ENCODE data around the gene ZNHIT2.

The ZNHIT2 gene

DNA sequence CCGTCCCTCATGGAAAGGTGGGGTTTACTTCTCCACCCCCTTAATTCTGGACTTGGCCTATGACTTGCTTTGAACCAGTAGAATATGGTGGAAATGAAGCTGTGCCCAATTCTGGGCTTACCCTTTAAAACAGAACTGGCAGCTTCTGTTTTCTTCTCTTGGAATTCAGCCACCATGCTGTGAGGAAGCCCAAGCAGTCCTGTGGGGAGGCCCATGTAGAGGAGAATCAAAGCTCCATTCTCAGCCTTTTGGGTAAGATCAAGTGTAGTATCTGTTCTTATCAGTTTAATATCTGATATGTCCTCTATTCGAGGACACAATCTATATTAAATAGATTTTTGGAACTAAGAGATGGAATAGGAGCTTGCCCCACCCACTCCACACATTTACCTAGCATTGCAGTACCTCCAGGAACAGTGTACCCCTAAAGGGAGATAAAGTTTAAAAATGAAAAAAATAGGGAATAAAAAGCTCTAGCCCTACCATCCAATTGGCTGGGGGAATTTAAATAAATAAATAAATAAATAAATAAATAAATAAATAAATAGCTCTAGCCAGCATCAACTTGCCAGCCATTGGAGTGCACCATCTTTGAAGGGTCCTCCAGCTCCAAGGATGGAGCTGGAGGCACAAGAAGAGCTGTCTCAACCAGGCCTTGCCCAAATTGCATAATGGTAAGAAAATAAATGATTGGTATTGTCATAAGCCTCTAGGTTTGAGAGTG, 30.0 kb upstream of the ZNHIT2 start:
- no peaks in the 10 kb centered on the region for H4K20me1 ChIP-seq (ENCODE audit: insufficient read depth, low read length)
- no peaks in the 10 kb centered on the region for H3K9me3 ChIP-seq (ENCODE audit: insufficient read depth, low read length)
- no peak overlapping the region for H2AFZ ChIP-seq (ENCODE audit: low read depth, low read length)
- no peaks in the 10 kb centered on the region for H3K36me3 ChIP-seq (replicated peaks; ENCODE audit: low read depth, low read length)
- no peak overlapping the region for H3K4me3 ChIP-seq (ENCODE audit: low read length)
- H3K9ac ChIP-seq (ENCODE audit: low read length): no peak overlapping the region
- H3K79me2 ChIP-seq (ENCODE audit: low read length): no peaks in the 10 kb centered on the region
- H3K27me3 ChIP-seq (ENCODE audit: low read depth, low read length): no peaks in the 10 kb centered on the region
- no peak overlapping the region for H3K4me2 ChIP-seq (ENCODE audit: low read length)
- H3K4me1 ChIP-seq (ENCODE audit: low read length): peaks cover 27% of the 10 kb centered on the region
- H3K27ac ChIP-seq (ENCODE audit: low read length): no peak overlapping the region
- TF ChIP-seq EZH2phosphoT487 (IDR thresholded peaks at IDR 0.05; ENCODE audit: low read depth): no peak
- TF ChIP-seq, protein P1, sequence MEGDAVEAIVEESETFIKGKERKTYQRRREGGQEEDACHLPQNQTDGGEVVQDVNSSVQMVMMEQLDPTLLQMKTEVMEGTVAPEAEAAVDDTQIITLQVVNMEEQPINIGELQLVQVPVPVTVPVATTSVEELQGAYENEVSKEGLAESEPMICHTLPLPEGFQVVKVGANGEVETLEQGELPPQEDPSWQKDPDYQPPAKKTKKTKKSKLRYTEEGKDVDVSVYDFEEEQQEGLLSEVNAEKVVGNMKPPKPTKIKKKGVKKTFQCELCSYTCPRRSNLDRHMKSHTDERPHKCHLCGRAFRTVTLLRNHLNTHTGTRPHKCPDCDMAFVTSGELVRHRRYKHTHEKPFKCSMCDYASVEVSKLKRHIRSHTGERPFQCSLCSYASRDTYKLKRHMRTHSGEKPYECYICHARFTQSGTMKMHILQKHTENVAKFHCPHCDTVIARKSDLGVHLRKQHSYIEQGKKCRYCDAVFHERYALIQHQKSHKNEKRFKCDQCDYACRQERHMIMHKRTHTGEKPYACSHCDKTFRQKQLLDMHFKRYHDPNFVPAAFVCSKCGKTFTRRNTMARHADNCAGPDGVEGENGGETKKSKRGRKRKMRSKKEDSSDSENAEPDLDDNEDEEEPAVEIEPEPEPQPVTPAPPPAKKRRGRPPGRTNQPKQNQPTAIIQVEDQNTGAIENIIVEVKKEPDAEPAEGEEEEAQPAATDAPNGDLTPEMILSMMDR (IDR thresholded peaks at IDR 0.05; ENCODE audit: low read depth, low read length): no peak

DNA sequence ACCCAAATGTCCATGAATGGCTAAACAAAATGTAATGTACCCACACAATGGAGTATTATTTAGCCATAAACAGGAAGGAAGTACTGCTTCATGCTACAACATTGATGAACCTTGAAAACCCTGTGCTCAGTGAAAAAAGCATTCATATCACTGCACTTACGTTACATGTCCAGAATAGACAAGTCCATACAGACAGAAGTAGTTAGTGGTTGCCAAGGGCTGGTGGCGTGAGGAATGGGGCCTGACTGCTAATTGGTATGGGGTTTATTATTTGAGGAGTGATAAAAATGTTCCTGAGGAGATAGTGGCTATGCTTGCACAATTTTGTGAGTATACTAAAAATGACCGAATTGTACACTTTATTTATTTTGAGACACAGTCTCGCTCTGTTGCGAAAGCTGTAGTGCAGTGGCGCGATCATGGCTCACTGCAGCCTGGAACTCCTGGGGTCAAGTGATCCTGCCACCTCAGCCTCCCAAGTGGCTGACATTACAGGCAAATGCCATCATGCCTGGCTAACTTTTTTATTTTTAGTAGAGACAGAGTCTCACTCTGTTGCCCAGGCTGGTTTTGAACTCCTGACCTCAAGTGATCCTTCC, 24.5 kb upstream of the ZNHIT2 start:
- peaks cover 13% of the 10 kb centered on the region; the same call in 1 of the 2 replicates for H3K27me3 ChIP-seq (ENCODE audit: low read depth, low read length)
- H3K9me3 ChIP-seq (ENCODE audit: insufficient read depth, low read length): no peaks in the 10 kb centered on the region
- no peaks in the 10 kb centered on the region for H3K36me3 ChIP-seq (replicated peaks; ENCODE audit: low read depth, low read length)
- H3K4me2 ChIP-seq (ENCODE audit: low read length): no peak overlapping the region
- no peaks in the 10 kb centered on the region for H3K79me2 ChIP-seq (ENCODE audit: low read length)
- peaks cover 8% of the 10 kb centered on the region for H3K4me1 ChIP-seq (ENCODE audit: low read length)
- no peak overlapping the region for H3K27ac ChIP-seq (ENCODE audit: low read length)
- no peaks in the 10 kb centered on the region for H4K20me1 ChIP-seq (ENCODE audit: insufficient read depth, low read length)
- H3K4me3 ChIP-seq (ENCODE audit: low read length): no peak overlapping the region
- H3K9ac ChIP-seq (ENCODE audit: low read length): no peak overlapping the region
- TF ChIP-seq, protein P1 (IDR thresholded peaks at IDR 0.05; ENCODE audit: low read depth, low read length): no peak
- no peak for TF ChIP-seq EZH2phosphoT487 (IDR thresholded peaks at IDR 0.05; ENCODE audit: low read depth)
- no peak overlapping the region for H2AFZ ChIP-seq (ENCODE audit: low read depth, low read length)

DNA sequence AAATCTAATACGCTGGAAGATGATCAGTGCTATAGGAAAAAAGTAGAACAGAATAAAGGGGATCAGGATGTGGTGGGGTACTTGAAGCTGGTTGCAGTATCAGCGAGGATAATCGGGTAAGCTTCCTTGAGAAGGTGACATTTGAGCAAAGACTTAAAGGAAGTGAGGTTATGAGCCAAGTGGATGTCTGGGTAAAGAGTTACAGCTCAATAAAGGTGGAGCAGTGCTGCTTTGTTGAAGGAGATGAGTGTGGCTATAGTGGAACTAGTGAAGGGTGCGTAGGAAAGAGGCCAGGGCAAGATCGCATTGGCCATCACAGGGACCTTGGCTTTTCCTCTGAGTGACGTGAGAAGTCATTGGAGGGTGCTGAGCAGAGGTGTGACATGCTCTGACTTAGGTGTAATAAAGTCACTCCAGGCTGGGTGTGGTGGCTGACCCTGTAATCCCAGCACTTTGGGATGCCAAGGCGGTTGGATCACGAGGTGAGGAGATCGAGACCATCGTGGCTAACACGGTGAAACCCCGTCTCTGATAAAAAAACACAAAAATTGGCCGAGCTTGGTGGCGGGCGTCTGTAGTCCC, 19.1 kb upstream of the ZNHIT2 start:
- H3K27me3 ChIP-seq (ENCODE audit: low read depth, low read length): peaks cover 9% of the 10 kb centered on the region; the same call in 1 of the 2 replicates
- H3K4me3 ChIP-seq (ENCODE audit: low read length): no peak overlapping the region
- no peak overlapping the region for H2AFZ ChIP-seq (ENCODE audit: low read depth, low read length)
- H3K4me1 ChIP-seq (ENCODE audit: low read length): peaks cover 18% of the 10 kb centered on the region
- H3K9me3 ChIP-seq (ENCODE audit: insufficient read depth, low read length): no peaks in the 10 kb centered on the region
- peaks cover 37% of the 10 kb centered on the region for H3K79me2 ChIP-seq (ENCODE audit: low read length)
- TF ChIP-seq EZH2phosphoT487 (IDR thresholded peaks at IDR 0.05; ENCODE audit: low read depth): no peak
- TF ChIP-seq, protein P1 (IDR thresholded peaks at IDR 0.05; ENCODE audit: low read depth, low read length): no peak
- H4K20me1 ChIP-seq (ENCODE audit: insufficient read depth, low read length): no peaks in the 10 kb centered on the region
- no peak overlapping the region for H3K9ac ChIP-seq (ENCODE audit: low read length)
- H3K27ac ChIP-seq (ENCODE audit: low read length): no peak overlapping the region
- H3K4me2 ChIP-seq (ENCODE audit: low read length): no peak overlapping the region
- H3K36me3 ChIP-seq (replicated peaks; ENCODE audit: low read depth, low read length): peaks cover 12% of the 10 kb centered on the region

DNA sequence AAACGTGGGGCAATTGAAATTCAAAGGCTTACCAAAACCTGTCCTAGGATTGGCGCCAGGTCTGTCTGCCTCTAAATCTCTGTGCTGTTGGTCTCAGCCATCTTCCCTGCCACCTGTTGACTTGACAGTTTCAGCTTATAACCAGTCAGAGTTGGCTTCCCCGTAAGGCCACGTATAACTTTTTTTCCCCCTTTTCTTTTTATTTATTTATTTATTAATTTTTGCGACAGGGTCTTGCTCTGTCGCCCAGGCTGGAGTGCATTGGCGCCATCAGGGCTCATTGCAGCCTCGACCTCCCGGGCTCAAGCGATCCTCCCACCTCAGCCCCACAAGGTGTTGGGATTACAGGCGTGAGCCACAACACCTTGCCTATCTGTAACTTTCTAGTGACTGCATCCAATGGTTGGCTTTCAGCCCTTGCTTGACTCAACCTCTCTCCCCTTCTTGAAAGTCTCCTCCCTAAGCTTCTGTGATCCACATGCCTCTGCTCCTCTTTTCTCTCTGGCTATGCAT, 18.2 kb upstream of the ZNHIT2 start:
- Histone ChIP-seq H3K4me2 (ENCODE audit: low read length) (peak overlapping the region; percentile 95), H3K27me3 (ENCODE audit: low read depth, low read length) (0 out of 2 replicates have a peak, but pooled peaks cover 4% of the 10 kb centered on the region), H3K27ac (ENCODE audit: low read length) (peak overlapping the region; percentile 99), H3K9ac (ENCODE audit: low read length) (peak overlapping the region; percentile 99), H3K4me1 (ENCODE audit: low read length) (peaks cover 27% of the 10 kb centered on the region), H3K79me2 (ENCODE audit: low read length) (peaks cover 46% of the 10 kb centered on the region), H4K20me1 (ENCODE audit: insufficient read depth, low read length) (no peaks in the 10 kb centered on the region), H3K4me3 (ENCODE audit: low read length) (peak overlapping the region; percentile 93), H2AFZ (ENCODE audit: low read depth, low read length) (no peak overlapping the region), H3K36me3 (replicated peaks; ENCODE audit: low read depth, low read length) (peaks cover 21% of the 10 kb centered on the region), H3K9me3 (ENCODE audit: insufficient read depth, low read length) (no peaks in the 10 kb centered on the region)
- TF ChIP-seq, protein P1 (IDR thresholded peaks at IDR 0.05; ENCODE audit: low read depth, low read length): no peak
- no peak for TF ChIP-seq EZH2phosphoT487 (IDR thresholded peaks at IDR 0.05; ENCODE audit: low read depth)
